GM12878 (cell line): ENCODE data around the gene SNRPE. TPM values are rescaled to one million over a fixed set of nuclear protein-coding genes. Genes with fewer than 3 reads are reported as not detected.

ENCODE experiments used
- ATAC-seq: fragments of 200-7000 bp; cut with Tn5 transposase; 3 replicates; pipeline ENCODE4 v1.9.1; 2020; ENCODE audit warnings: mild to moderate bottlenecking, moderate library complexity
- BruUV-seq: library from RNA; stranded (reverse); fragments of 400-500 nt; replicated peaks from 2 replicates; lab custom pipeline; 2021; lab: Mats Ljungman, UMichigan
- CTCF ChIA-PET: fragments of 300-600 bp; sonication (Branson Sonifier 250); formaldehyde crosslinking; extraction: SDS; loops from one replicate; lab custom pipeline; 2021; ENCODE audit warnings: inconsistent platforms; lab: Yijun Ruan, JAX
- POLR2A ChIA-PET: fragments of 350-600 bp; formaldehyde crosslinking; extraction: SDS; loops from one replicate; lab custom pipeline; 2021; ENCODE audit warnings: inconsistent platforms; lab: Charles Lee
- RAD21 ChIA-PET: fragments of 300-600 bp; sonication (Branson Sonifier 250); formaldehyde crosslinking; loops from one replicate; lab custom pipeline; 2023; ENCODE audit warnings: antibody characterized with exemption; ENCODE audit not compliant: unreplicated experiment; lab: Charles Lee
- SMC1A ChIA-PET: fragments of 300-600 bp; sonication (Branson Sonifier 250); formaldehyde crosslinking; loops from one replicate; lab custom pipeline; 2023; ENCODE audit not compliant: unreplicated experiment, uncharacterized antibody; lab: Charles Lee
- DNase-seq: peaks from one replicate; pipeline ENCODE4 v3.0.0-alpha.2; 2011; ENCODE audit warnings: low read depth, low spot score
- FAIRE-seq: peaks from 3 replicates; lab custom pipeline; 2011; peaks lifted over from hg19 to GRCh38; lab: Jason Lieb, UNC
- H2AFZ ChIP-seq: 2 replicates; pipeline ENCODE4 v1.6.0; 2011; ENCODE audit warnings: low read depth, low read length, control low read depth; ENCODE audit not compliant: control insufficient read depth
- H3K27ac ChIP-seq: 2 replicates; pipeline ENCODE4 v1.5.1; 2011; ENCODE audit warnings: control low read depth; ENCODE audit not compliant: control insufficient read depth, insufficient read depth
- H3K27me3 ChIP-seq, 2 experiments: replicated peaks in 1 of 2; 2 replicates each; pipeline versions ENCODE4 v1.6.0 to v1.6.1; 2011; ENCODE audit warnings: low read length in 1 of 2; ENCODE audit not compliant: control insufficient read depth in 2 of 2, insufficient read depth in 2 of 2
- H3K36me3 ChIP-seq, 2 experiments: 2 replicates each; pipeline ENCODE4 v1.5.1; 2011; ENCODE audit warnings: low read length in 1 of 2; ENCODE audit not compliant: control insufficient read depth in 2 of 2, insufficient read depth in 2 of 2
- H3K4me1 ChIP-seq: 2 replicates; pipeline ENCODE4 v1.6.1; 2011; ENCODE audit warnings: mild to moderate bottlenecking, low read length, moderate library complexity, mixed read lengths; ENCODE audit not compliant: control insufficient read depth, insufficient read depth
- H3K4me2 ChIP-seq: 2 replicates; pipeline ENCODE4 v1.6.0; 2011; ENCODE audit warnings: control low read depth; ENCODE audit not compliant: control insufficient read depth, insufficient read depth
- H3K4me3 ChIP-seq: fragments of 200-600 bp; sonication (generic); 2 replicates; pipeline ENCODE4 v1.5.1; 2016
- H3K79me2 ChIP-seq: 2 replicates; pipeline ENCODE4 v1.6.0; 2011; ENCODE audit warnings: low read length; ENCODE audit not compliant: control insufficient read depth, insufficient read depth
- H3K9ac ChIP-seq: 2 replicates; pipeline ENCODE4 v1.8.0; 2011; ENCODE audit warnings: low read length, control low read depth, mixed read lengths; ENCODE audit not compliant: control insufficient read depth, insufficient read depth
- H3K9me3 ChIP-seq: replicated peaks from 3 replicates; pipeline ENCODE4 v1.5.1; 2011; ENCODE audit warnings: mild to moderate bottlenecking, low read length; ENCODE audit not compliant: control insufficient read depth, insufficient read depth
- H4K20me1 ChIP-seq: 2 replicates; pipeline ENCODE4 v1.6.0; 2011; ENCODE audit not compliant: control insufficient read depth, insufficient read depth
- HDAC6 ChIP-seq: fragments of 200-600 bp; sonication (generic); IDR thresholded peaks from one replicate; pipeline ENCODE4 v1.8.0; 2017; ENCODE audit warnings: antibody characterized with exemption; ENCODE audit not compliant: unreplicated experiment
- PAX8 ChIP-seq: fragments of 450-650 bp; IDR thresholded peaks from 2 replicates; pipeline ENCODE4 v1.6.1; 2017; ENCODE audit warnings: mild to moderate bottlenecking, moderate library complexity
- TARDBP ChIP-seq: IDR thresholded peaks from 2 replicates; pipeline ENCODE4 v1.6.1; 2016; ENCODE audit warnings: borderline replicate concordance
- WGBS: methylation state at CpG from one replicate; pipeline ENCODE4 v1.1.6; 2016; ENCODE audit warnings: low lambda C conversion rate; ENCODE audit not compliant: insufficient replicate concordance, insufficient coverage; ENCODE audit errors: missing lambda C conversion rate; 5-methylcytosine and 5-hydroxymethylcytosine counted together
- in situ Hi-C: fragments of 300-500 bp; cut with MboI; formaldehyde crosslinking; loops from 9 replicates; pipeline ENCODE4 v1.14.3; 2018; ENCODE audit warnings: mixed read lengths
- intact Hi-C: fragments of 100-400 bp; cut with micrococcal nuclease; formaldehyde crosslinking; loops from one replicate; pipeline ENCODE4 v1.14.2; 2022; ENCODE audit not compliant: unreplicated experiment
- polyA plus RNA-seq, 11 experiments: library from polyadenylated mRNA; depleted of rRNA in 4 of 11; unstranded in 6 of 11; stranded (reverse) in 5 of 11; fragments of >200 nt; fragmentation: Nextera tagmentation in 4 of 11; fragmentation: Illumina TruSeq in 1 of 11; extraction: Ambion mirVana in 4 of 11; extraction: Trizol in 1 of 11; gene quantifications; 1 replicate in 1 of 11; 2 replicates in 10 of 11; pipeline versions ENCODE4 v1.2.1 to v1.2.3, GENCODE V29; 2011 to 2016; ENCODE audit warnings: inconsistent platforms in 2 of 11, missing spikeins in 2 of 11, low read depth in 1 of 11
- total RNA-seq, 4 experiments: library from RNA; depleted of rRNA in 3 of 4; stranded (reverse); fragments of >200 nt in 3 of 4; fragmentation: Illumina TruSeq in 1 of 4; extraction: Trizol in 1 of 4; gene quantifications; 2 replicates each; pipeline versions ENCODE4 v1.2.1 to v1.2.3, GENCODE V29; 2013 to 2021
- TF ChIP-seq, protein P1 (sequence below): fragments of 450-650 bp; IDR thresholded peaks from 2 replicates; pipeline ENCODE4 v1.6.1; 2016; ENCODE audit warnings: mild to moderate bottlenecking, moderate library complexity, borderline replicate concordance

The SNRPE gene
- total and polyA plus RNA-seq, 10 of the 15 experiments (the other 5 are each of a cell fraction or from before 2014, with no cell fraction given) = 109 to 1,384 (median 316) TPM

DNA sequence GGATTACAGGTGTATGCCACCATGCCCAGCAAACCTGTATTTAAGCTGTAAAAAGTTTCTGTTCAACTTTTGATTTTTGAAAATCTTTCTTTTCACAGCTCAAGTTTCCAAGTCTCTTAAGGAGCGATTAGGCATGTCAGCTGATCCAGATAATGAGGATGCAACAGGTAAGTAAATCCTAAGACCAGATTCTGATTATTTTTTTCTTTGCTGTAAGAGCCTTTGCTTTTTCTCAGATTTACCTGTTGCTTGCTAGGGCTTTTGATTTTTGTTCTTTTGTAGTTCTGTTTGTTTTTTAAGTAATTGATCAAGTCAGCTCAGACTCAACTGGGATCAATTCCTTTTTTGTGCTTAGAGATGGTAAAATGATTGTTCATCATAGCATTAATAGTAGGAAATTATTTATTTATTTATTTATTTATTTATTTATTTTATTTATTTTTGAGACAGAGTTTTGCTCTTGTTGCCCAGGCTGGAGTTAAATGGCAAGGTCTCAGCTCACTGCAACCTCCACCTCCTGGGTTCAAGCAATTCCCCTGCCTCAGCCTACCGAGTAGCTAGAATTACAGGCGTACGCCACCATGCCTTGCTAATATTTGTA is 21.1 kb upstream of the SNRPE start:
- H3K36me3 ChIP-seq = peaks cover 2 to 23% of the 10 kb centered on the region in 2 experiments
- RAD21 ChIA-PET = no interaction called here
- no peaks in the 10 kb centered on the region for H3K27me3 ChIP-seq
- no peaks in the 10 kb centered on the region for H4K20me1 ChIP-seq
- WGBS = 99% methylated on average over 4 of the region's 4 CpGs
- H3K4me3 ChIP-seq = no peak overlapping the region
- BruUV-seq = no TSS peak
- no peaks in the 10 kb centered on the region for H3K9me3 ChIP-seq
- SMC1A ChIA-PET = no interaction called here
- DNase-seq (no peak), ATAC-seq (no peak), FAIRE-seq (no peak)
- POLR2A ChIA-PET = no interaction called here
- H3K27ac ChIP-seq = no peak overlapping the region
- CTCF ChIA-PET = interaction anchor here (0.8 kb wide), 1 partner anchor 289 kb away, joined by 3 read pairs; no protein-coding TSS in a partner anchor
- in situ Hi-C loops = no loop called here
- H3K79me2 ChIP-seq = no peaks in the 10 kb centered on the region
- no peak for TF ChIP-seq PAX8
- TF ChIP-seq, protein P1, sequence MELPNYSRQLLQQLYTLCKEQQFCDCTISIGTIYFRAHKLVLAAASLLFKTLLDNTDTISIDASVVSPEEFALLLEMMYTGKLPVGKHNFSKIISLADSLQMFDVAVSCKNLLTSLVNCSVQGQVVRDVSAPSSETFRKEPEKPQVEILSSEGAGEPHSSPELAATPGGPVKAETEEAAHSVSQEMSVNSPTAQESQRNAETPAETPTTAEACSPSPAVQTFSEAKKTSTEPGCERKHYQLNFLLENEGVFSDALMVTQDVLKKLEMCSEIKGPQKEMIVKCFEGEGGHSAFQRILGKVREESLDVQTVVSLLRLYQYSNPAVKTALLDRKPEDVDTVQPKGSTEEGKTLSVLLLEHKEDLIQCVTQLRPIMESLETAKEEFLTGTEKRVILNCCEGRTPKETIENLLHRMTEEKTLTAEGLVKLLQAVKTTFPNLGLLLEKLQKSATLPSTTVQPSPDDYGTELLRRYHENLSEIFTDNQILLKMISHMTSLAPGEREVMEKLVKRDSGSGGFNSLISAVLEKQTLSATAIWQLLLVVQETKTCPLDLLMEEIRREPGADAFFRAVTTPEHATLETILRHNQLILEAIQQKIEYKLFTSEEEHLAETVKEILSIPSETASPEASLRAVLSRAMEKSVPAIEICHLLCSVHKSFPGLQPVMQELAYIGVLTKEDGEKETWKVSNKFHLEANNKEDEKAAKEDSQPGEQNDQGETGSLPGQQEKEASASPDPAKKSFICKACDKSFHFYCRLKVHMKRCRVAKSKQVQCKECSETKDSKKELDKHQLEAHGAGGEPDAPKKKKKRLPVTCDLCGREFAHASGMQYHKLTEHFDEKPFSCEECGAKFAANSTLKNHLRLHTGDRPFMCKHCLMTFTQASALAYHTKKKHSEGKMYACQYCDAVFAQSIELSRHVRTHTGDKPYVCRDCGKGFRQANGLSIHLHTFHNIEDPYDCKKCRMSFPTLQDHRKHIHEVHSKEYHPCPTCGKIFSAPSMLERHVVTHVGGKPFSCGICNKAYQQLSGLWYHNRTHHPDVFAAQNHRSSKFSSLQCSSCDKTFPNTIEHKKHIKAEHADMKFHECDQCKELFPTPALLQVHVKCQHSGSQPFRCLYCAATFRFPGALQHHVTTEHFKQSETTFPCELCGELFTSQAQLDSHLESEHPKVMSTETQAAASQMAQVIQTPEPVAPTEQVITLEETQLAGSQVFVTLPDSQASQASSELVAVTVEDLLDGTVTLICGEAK = no peak
- TF ChIP-seq HDAC6 = no peak
- TF ChIP-seq TARDBP = no peak
- no peak overlapping the region for H3K9ac ChIP-seq
- H3K4me1 ChIP-seq = no peaks in the 10 kb centered on the region
- H2AFZ ChIP-seq = no peak overlapping the region
- intact Hi-C loops = no loop called here
- no peak overlapping the region for H3K4me2 ChIP-seq
